DOHH2 (cell line): Measurements from ENCODE around the gene SLC25A5.
"Not testable (repeated sequence)": the region's sequence is repeated elsewhere in the genome, so short reads cannot be mapped to it uniquely, and the experiment has no call there.

ENCODE experiments used
- H3F3A ChIP-seq: fragments of 200-600 bp; sonication (generic), shearing (Covaris generic); 2 replicates; pipeline ENCODE4 v1.6.0; 2016; ENCODE audit warnings: antibody characterized with exemption, mild to moderate bottlenecking; ENCODE audit not compliant: control insufficient read depth, insufficient read depth
- H3K27ac ChIP-seq: fragments of 200-600 bp; sonication (generic); 2 replicates; pipeline ENCODE4 v1.5.1; 2014; ENCODE audit warnings: low read depth, mild to moderate bottlenecking, low read length, moderate library complexity
- H3K27me3 ChIP-seq: fragments of 200-600 bp; sonication (generic); 2 replicates; pipeline ENCODE4 v1.6.1; 2014; ENCODE audit warnings: mild to moderate bottlenecking, low read length, mixed read lengths; ENCODE audit not compliant: control insufficient read depth
- H3K36me3 ChIP-seq: fragments of 200-600 bp; sonication (generic); 2 replicates; pipeline ENCODE4 v1.6.1; 2014; ENCODE audit warnings: mild to moderate bottlenecking, low read length, moderate library complexity, mixed read lengths; ENCODE audit not compliant: control insufficient read depth
- H3K4me1 ChIP-seq: fragments of 200-600 bp; sonication (generic); 2 replicates; pipeline ENCODE4 v1.6.1; 2014; ENCODE audit warnings: mild to moderate bottlenecking, low read length, mixed read lengths; ENCODE audit not compliant: control insufficient read depth
- H3K4me2 ChIP-seq: fragments of 200-600 bp; sonication (generic); 2 replicates; pipeline ENCODE4 v1.6.0; 2014; ENCODE audit warnings: mild to moderate bottlenecking, low read length, moderate library complexity
- H3K4me3 ChIP-seq: fragments of 200-600 bp; sonication (generic); 2 replicates; pipeline ENCODE4 v1.5.1; 2014; ENCODE audit warnings: mild to moderate bottlenecking, low read length, mixed read lengths
- H3K79me2 ChIP-seq: fragments of 200-600 bp; sonication (generic); 2 replicates; pipeline ENCODE4 v1.6.1; 2014; ENCODE audit warnings: mild to moderate bottlenecking, low read length, mixed read lengths; ENCODE audit not compliant: control insufficient read depth
- H3K9me2 ChIP-seq: fragments of 200-600 bp; sonication (generic); replicated peaks from 2 replicates; pipeline ENCODE4 v1.6.1; 2014; ENCODE audit warnings: mild to moderate bottlenecking, low read length, mixed read lengths; ENCODE audit not compliant: control insufficient read depth
- H3K9me3 ChIP-seq: fragments of 200-600 bp; sonication (generic); 2 replicates; pipeline ENCODE4 v1.6.1; 2014; ENCODE audit warnings: antibody characterized with exemption, low read length, mixed read lengths; ENCODE audit not compliant: control insufficient read depth, insufficient read depth
- H4K20me1 ChIP-seq: fragments of 200-600 bp; sonication (generic); 2 replicates; pipeline ENCODE4 v1.6.0; 2014; ENCODE audit warnings: low read depth, mild to moderate bottlenecking, antibody characterized with exemption, low read length, moderate library complexity; ENCODE audit not compliant: control insufficient read depth, insufficient read depth
- CTCF ChIP-seq: fragments of 200-600 bp; sonication (generic); IDR thresholded peaks from one replicate; pipeline ENCODE4 v1.5.1; 2014; ENCODE audit warnings: antibody characterized with exemption, mild to moderate bottlenecking, low read depth, low read length; ENCODE audit not compliant: poor library complexity, severe bottlenecking
- EZH2phosphoT487 ChIP-seq: fragments of 200-600 bp; sonication (generic); IDR thresholded peaks from 2 replicates; pipeline ENCODE4 v1.6.1; 2017; ENCODE audit warnings: borderline replicate concordance, mild to moderate bottlenecking, antibody characterized with exemption, low read length, moderate library complexity, mixed read lengths

Gene SLC25A5

GRCh38 chrX:119427024-119427794, 41.0 kb upstream of the SLC25A5 start:
- Histone ChIP-seq H3K9me3 (no peaks in the 10 kb centered on the region), H3K4me3 (no peak overlapping the region), H3K4me2 (peak overlapping the region; percentile 14), H3K4me1 (peaks cover 22% of the 10 kb centered on the region), H3K9me2 (no peaks in the 10 kb centered on the region), H3F3A (no peaks in the 10 kb centered on the region), H3K79me2 (no peaks in the 10 kb centered on the region), H4K20me1 (no peaks in the 10 kb centered on the region), H3K27ac (no peak overlapping the region), H3K36me3 (no peaks in the 10 kb centered on the region), H3K27me3 (no peaks in the 10 kb centered on the region)
- TF ChIP-seq CTCF (no peak), EZH2phosphoT487 (no peak)

GRCh38 chrX:119427795-119428185, 40.5 kb upstream of the SLC25A5 start:
- Histone ChIP-seq H4K20me1 (no peaks in the 10 kb centered on the region), H3K27ac (no peak overlapping the region), H3K36me3 (no peaks in the 10 kb centered on the region), H3K9me3 (no peaks in the 10 kb centered on the region), H3K4me1 (peaks cover 22% of the 10 kb centered on the region), H3K4me3 (no peak overlapping the region), H3K4me2 (no peak overlapping the region), H3F3A (no peaks in the 10 kb centered on the region), H3K9me2 (no peaks in the 10 kb centered on the region), H3K27me3 (no peaks in the 10 kb centered on the region), H3K79me2 (no peaks in the 10 kb centered on the region)
- TF ChIP-seq EZH2phosphoT487 (no peak), CTCF (no peak)

GRCh38 chrX:119429471-119429870, 38.8 kb upstream of the SLC25A5 start:
- Histone ChIP-seq H3K27ac (no peak overlapping the region), H3K79me2 (no peaks in the 10 kb centered on the region), H3F3A (no peaks in the 10 kb centered on the region), H3K9me2 (no peaks in the 10 kb centered on the region), H3K9me3 (no peaks in the 10 kb centered on the region), H3K4me1 (peaks cover 22% of the 10 kb centered on the region), H3K27me3 (no peaks in the 10 kb centered on the region), H3K36me3 (no peaks in the 10 kb centered on the region), H4K20me1 (no peaks in the 10 kb centered on the region), H3K4me3 (no peak overlapping the region), H3K4me2 (no peak overlapping the region)
- no peak for TF ChIP-seq EZH2phosphoT487
- TF ChIP-seq CTCF, result no peak

GRCh38 chrX:119441295-119441694, 26.9 kb upstream of the SLC25A5 start:
- not testable (repeated sequence) for H3F3A ChIP-seq, H3K27ac ChIP-seq, H3K4me1 ChIP-seq, H4K20me1 ChIP-seq, H3K27me3 ChIP-seq, H3K36me3 ChIP-seq, H3K9me3 ChIP-seq, H3K4me3 ChIP-seq, H3K4me2 ChIP-seq, H3K79me2 ChIP-seq, H3K9me2 ChIP-seq
